ENCODE measurements around the gene ZDHHC7. TPM values are rescaled to one million over a fixed set of nuclear protein-coding genes. Genes with fewer than 3 reads are reported as not detected.
A peak's percentile ranks its signal among the peaks of the same experiment; 100 is the strongest.

ZDHHC7 gene
- total and polyA plus RNA-seq, 9 of the 15 experiments (the other 6 are each of a cell fraction or from before 2014, with no cell fraction given): 1.7 to 49.7 (median 37.4) TPM

DNA sequence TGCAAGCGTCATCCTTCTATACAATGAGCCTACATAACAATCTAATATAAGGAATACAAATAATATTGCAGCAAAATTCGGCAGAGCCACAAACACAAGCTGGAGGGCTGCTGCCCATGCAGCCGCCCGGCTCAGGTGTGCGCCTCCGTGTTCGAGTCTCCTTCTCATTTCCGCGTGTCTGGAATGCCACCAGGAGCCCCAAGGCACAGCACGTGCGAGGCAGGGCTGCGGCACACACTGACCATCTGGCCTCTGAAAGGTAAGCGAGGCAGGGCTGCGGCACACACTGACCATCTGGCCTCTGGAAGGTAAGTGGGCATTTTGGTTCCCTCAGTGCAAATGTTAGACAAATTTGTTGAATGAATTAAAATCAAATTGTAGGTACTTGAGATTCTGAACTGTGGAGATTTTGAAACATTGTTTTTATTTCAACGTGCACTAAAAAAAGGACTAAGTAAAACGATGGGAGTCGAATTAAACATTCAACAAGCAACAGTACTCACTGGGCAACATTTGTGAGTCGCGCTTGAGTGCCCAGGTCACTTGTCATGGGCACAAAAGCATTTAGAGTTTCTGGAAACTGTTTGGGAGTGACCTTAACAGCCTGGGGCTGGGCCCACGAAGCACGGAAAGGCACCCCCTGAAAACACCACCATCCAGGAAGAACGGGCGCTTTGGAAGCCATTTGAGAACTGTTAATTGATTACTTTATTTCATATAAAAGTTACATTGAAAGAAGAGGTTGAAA is 37.4 kb downstream of the ZDHHC7 start:
- ChIA-PET CTCF (ENCODE audit: low intra/inter-chr PET ratio) (no interaction called here), POLR2A (interaction anchor here (1.0 to 1.3 kb wide), 3 partner anchors 17 to 54 kb away, joined by 3 to 4 read pairs (median 4); partner anchors contain the start of gene KIAA0513)
- no peak overlapping the region for H2AFZ ChIP-seq (ENCODE audit: low read depth, low read length)
- H3K9me1 ChIP-seq (ENCODE audit: control insufficient read depth, insufficient read depth, low read length): peaks cover 6% of the 10 kb centered on the region
- H3K9me3 ChIP-seq (replicated peaks; ENCODE audit: control insufficient read depth, insufficient read depth, low read depth, low read length): no peaks in the 10 kb centered on the region
- no peaks in the 10 kb centered on the region for H3K79me2 ChIP-seq (ENCODE audit: control insufficient read depth, insufficient read depth, low read length)
- in situ Hi-C loops (cut with MboI): loop anchor here (5.0 kb wide), 3 partner anchors 47 to 462 kb away; no protein-coding TSS in a partner anchor
- no peak overlapping the region for H3K4me2 ChIP-seq (ENCODE audit: insufficient read depth, low read length)
- peaks cover 52% of the 10 kb centered on the region for H3K36me3 ChIP-seq (ENCODE audit: control insufficient read depth, insufficient read depth, low read length)
- H3K4me1 ChIP-seq (replicated peaks in 1 of 2; ENCODE audit: control insufficient read depth in 2 of 2, insufficient read depth in 2 of 2, low read length in 2 of 2): peaks cover 13 to 35% of the 10 kb centered on the region in 2 experiments; a peak in 4 of 5 replicates
- DNase-seq (ENCODE audit: extremely low read depth in 1 of 4, low spot score in 3 of 4): no peak
- BruUV-seq (replicated peaks): no TSS peak
- H3K27me3 ChIP-seq (ENCODE audit: control insufficient read depth in 2 of 2, insufficient read depth in 2 of 2, low read length in 2 of 2): peaks cover 0 to 9% of the 10 kb centered on the region in 2 experiments; a peak in 1 of 5 replicates
- peak overlapping the region in 1 of 2 experiments; percentile 61; a peak in 1 of 4 replicates for H3K9ac ChIP-seq (ENCODE audit: insufficient read depth in 1 of 2, low read depth in 2 of 2, low read length in 2 of 2)
- FAIRE-seq: no peak
- 93% methylated on average over 23 of the region's 23 CpGs for WGBS (ENCODE audit: insufficient coverage, low coverage, missing lambda C conversion rate)
- no peak for TF ChIP-seq GTF2E2 (tag; IDR thresholded peaks at IDR 0.05)
- peak; percentile 19 for TF ChIP-seq RBM22 (IDR thresholded peaks at IDR 0.05; ENCODE audit: low read depth, low read length, poor library complexity, severe bottlenecking)
- peak; percentile 57; the same call in 1 of the 2 replicates for TF ChIP-seq POLR2G (IDR thresholded peaks at IDR 0.05; ENCODE audit: low read depth, low read length)
- TF ChIP-seq, protein P1, sequence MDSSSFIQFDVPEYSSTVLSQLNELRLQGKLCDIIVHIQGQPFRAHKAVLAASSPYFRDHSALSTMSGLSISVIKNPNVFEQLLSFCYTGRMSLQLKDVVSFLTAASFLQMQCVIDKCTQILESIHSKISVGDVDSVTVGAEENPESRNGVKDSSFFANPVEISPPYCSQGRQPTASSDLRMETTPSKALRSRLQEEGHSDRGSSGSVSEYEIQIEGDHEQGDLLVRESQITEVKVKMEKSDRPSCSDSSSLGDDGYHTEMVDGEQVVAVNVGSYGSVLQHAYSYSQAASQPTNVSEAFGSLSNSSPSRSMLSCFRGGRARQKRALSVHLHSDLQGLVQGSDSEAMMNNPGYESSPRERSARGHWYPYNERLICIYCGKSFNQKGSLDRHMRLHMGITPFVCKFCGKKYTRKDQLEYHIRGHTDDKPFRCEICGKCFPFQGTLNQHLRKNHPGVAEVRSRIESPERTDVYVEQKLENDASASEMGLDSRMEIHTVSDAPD (CRISPR knock-in tag; IDR thresholded peaks at IDR 0.05): no peak
- TF ChIP-seq ETV1 (tag; conservative IDR thresholded peaks at IDR 0.05; ENCODE audit: low read depth): no peak
- TF ChIP-seq DDX20 (tag; IDR thresholded peaks at IDR 0.05; ENCODE audit: low read depth): no peak
- TF ChIP-seq KAT2B (IDR thresholded peaks at IDR 0.05; ENCODE audit: low read depth, low read length): no peak
- no peak for TF ChIP-seq ZNF324 (CRISPR knock-in tag; IDR thresholded peaks at IDR 0.05)
- TF ChIP-seq POLR2AphosphoS5 (IDR thresholded peaks at IDR 0.05; ENCODE audit: control insufficient read depth, insufficient read depth, low read depth, low read length): 0 out of 2 replicates have a peak, but pooled peaks have one; percentile 7
- 0 out of 2 replicates have a peak, but pooled peaks have one; percentile 38 for TF ChIP-seq POLR2A (conservative IDR thresholded peaks at IDR 0.05)
- no peak for TF ChIP-seq FOXA3 (CRISPR knock-in tag; conservative IDR thresholded peaks at IDR 0.05 in 1 of 2, IDR thresholded peaks at IDR 0.05 in 1 of 2)
- H3K27ac ChIP-seq (ENCODE audit: extremely low read depth, low read depth, low read length): no peak overlapping the region
- intact Hi-C loops (cut with micrococcal nuclease): loop anchor here (5.0 kb wide), 1 partner anchor 352 kb away; no protein-coding TSS in a partner anchor
- 0 out of 2 replicates have a peak, but pooled peaks cover 4% of the 10 kb centered on the region for H4K20me1 ChIP-seq (replicated peaks; ENCODE audit: control insufficient read depth, insufficient read depth, low read length)
- no peak for ATAC-seq
- H3K4me3 ChIP-seq: no peak overlapping the region

Measured in K562 (cell line).